ENCODE measurements around the gene MAPKAPK2. TPM values are rescaled to one million over a fixed set of nuclear protein-coding genes. Genes with fewer than 3 reads are reported as not detected.
A peak's percentile ranks its signal among the peaks of the same experiment; 100 is the strongest.

The MAPKAPK2 gene
- total and polyA plus RNA-seq, 2 of the 13 experiments (the other 11 are each of a cell fraction or from before 2014, with no cell fraction given), result 16.6 to 34.0 TPM

- no peak for TF ChIP-seq THAP9 (CRISPR knock-in tag; IDR thresholded peaks at IDR 0.05; ENCODE audit: borderline replicate concordance)
- no peak for TF ChIP-seq ZNF776 (CRISPR knock-in tag; IDR thresholded peaks at IDR 0.05)
- peak; percentile 51; the same call in 1 of the 2 replicates for TF ChIP-seq MED1 (CRISPR knock-in tag; IDR thresholded peaks at IDR 0.05)
- no peak for TF ChIP-seq CEBPZ (IDR thresholded peaks at IDR 0.05; ENCODE audit: low read length)
- no peak for TF ChIP-seq SRY (CRISPR knock-in tag; IDR thresholded peaks at IDR 0.05)
- peak; percentile 51; the same call in 1 of the 2 replicates for TF ChIP-seq KDM2A (CRISPR knock-in tag; IDR thresholded peaks at IDR 0.05; ENCODE audit: borderline replicate concordance, low read depth)
- TF ChIP-seq ZIK1 (CRISPR knock-in tag; IDR thresholded peaks at IDR 0.05; ENCODE audit: borderline replicate concordance, low read depth), result no peak
- TF ChIP-seq TEF (CRISPR knock-in tag; IDR thresholded peaks at IDR 0.05), result no peak
- no peak for TF ChIP-seq ZMAT5 (CRISPR knock-in tag; IDR thresholded peaks at IDR 0.05; ENCODE audit: borderline replicate concordance, low read depth)
- TF ChIP-seq MED13 (CRISPR knock-in tag; IDR thresholded peaks at IDR 0.05), result no peak
- no peak for TF ChIP-seq SNAPC2 (CRISPR knock-in tag; IDR thresholded peaks at IDR 0.05)
- no peak for TF ChIP-seq ZNF557 (CRISPR knock-in tag; IDR thresholded peaks at IDR 0.05)
- TF ChIP-seq PBX2 (CRISPR knock-in tag; IDR thresholded peaks at IDR 0.05), result no peak
- TF ChIP-seq DDIT3 (CRISPR knock-in tag; IDR thresholded peaks at IDR 0.05), result no peak
- no peak for TF ChIP-seq ZNF7 (CRISPR knock-in tag; IDR thresholded peaks at IDR 0.05)
- TF ChIP-seq TFAP4 (IDR thresholded peaks at IDR 0.05; ENCODE audit: borderline replicate concordance, low read depth), result peak; percentile 42; the same call in 1 of the 2 replicates
- TF ChIP-seq PBX3 (CRISPR knock-in tag; IDR thresholded peaks at IDR 0.05; ENCODE audit: borderline replicate concordance), result no peak
- TF ChIP-seq GFI1 (CRISPR knock-in tag; IDR thresholded peaks at IDR 0.05; ENCODE audit: borderline replicate concordance), result no peak
- TF ChIP-seq KDM3A (CRISPR knock-in tag; IDR thresholded peaks at IDR 0.05; ENCODE audit: low read depth), result no peak
- TF ChIP-seq ARNT (IDR thresholded peaks at IDR 0.05), result no peak
Observed at GRCh38 chr1:206699626-206700025, 14.9 kb downstream of the MAPKAPK2 start (continued).
